WTC11 (cell line): Measurements from ENCODE around the gene SRM. TPM values are rescaled to one million over a fixed set of nuclear protein-coding genes. Genes with fewer than 3 reads are reported as not detected.

ENCODE experiments used
- total RNA-seq: library from RNA; stranded (reverse); gene quantifications from 3 replicates; pipeline ENCODE4 v1.2.3, GENCODE V29; 2021

The SRM gene
- total RNA-seq, 1 experiment from 2014 or later = 200 TPM

Other genes starting within 250 kb of the SRM start
- gene TARDBP, start 47.4 kb downstream of the SRM start, total RNA-seq = 185 to 228 TPM (median 197 TPM) in 3 replicates
- 0.57 to 1.1 TPM (median 0.82 TPM) in 3 replicates for gene MASP2, start 12.8 kb downstream of the SRM start, total RNA-seq
- gene EXOSC10, start 39.9 kb upstream of the SRM start, total RNA-seq = 62.8 to 73.0 TPM (median 66.2 TPM) in 3 replicates
- gene ANGPTL7, start 129.3 kb upstream of the SRM start, total RNA-seq = not detected in 3 replicates
- 63.1 to 66.7 TPM (median 65.0 TPM) in 3 replicates for gene MTOR, start 202.5 kb upstream of the SRM start, total RNA-seq
- gene UBIAD1, start 213.2 kb upstream of the SRM start, total RNA-seq = 20.8 to 21.6 TPM (median 20.8 TPM) in 3 replicates